Breast epithelium (tissue), 4 donors: ENCODE results near the gene UBE2O. TPM values are rescaled to one million over a fixed set of nuclear protein-coding genes. Genes with fewer than 3 reads are reported as not detected.

ENCODE experiments used
- DNase-seq, 2 donors: peaks; one replicate each; pipeline ENCODE4 v3.0.0-alpha.2; 2019; ENCODE audit warnings: low spot score in 2 of 2
- H3K27ac ChIP-seq, 2 donors: fragments of 200-600 bp; sonication (generic) in 1 of 2; one replicate each; pipeline ENCODE4 v1.5.1; 2016 to 2019; ENCODE audit warnings: mild to moderate bottlenecking in 1 of 2
- H3K27me3 ChIP-seq, 2 donors: fragments of 200-600 bp; sonication (generic) in 1 of 2; one replicate each; pipeline versions ENCODE4 v1.5.1 to v1.6.0; 2017 to 2019; ENCODE audit warnings: control low read depth in 1 of 2, mild to moderate bottlenecking in 1 of 2
- H3K36me3 ChIP-seq: fragments of 200-600 bp; one replicate; pipeline ENCODE4 v1.5.1; 2019
- H3K4me1 ChIP-seq, 2 donors: fragments of 200-600 bp; sonication (generic); one replicate each; pipeline ENCODE4 v1.5.1; 2016 to 2019; ENCODE audit warnings: control low read depth in 1 of 2
- H3K4me3 ChIP-seq, 3 donors: fragments of 200-600 bp; sonication (generic); 1 replicate in 2 of 3; 2 replicates in 1 of 3; pipeline ENCODE4 v1.5.1; 2016 to 2019; ENCODE audit warnings: mild to moderate bottlenecking in 3 of 3, moderate library complexity in 2 of 3
- H3K9me3 ChIP-seq, 2 donors: fragments of 200-600 bp; sonication (generic) in 1 of 2; one replicate each; pipeline ENCODE4 v1.5.1; 2016 to 2019; ENCODE audit warnings: control low read depth in 1 of 2
- CTCF ChIP-seq, 3 donors: fragments of 450-650 bp; IDR thresholded peaks; one replicate each; pipeline ENCODE4 v1.5.1; 2016 to 2017; ENCODE audit warnings: antibody characterized with exemption in 3 of 3, mild to moderate bottlenecking in 3 of 3, moderate library complexity in 3 of 3
- POLR2A ChIP-seq: fragments of 450-650 bp; IDR thresholded peaks from one replicate; pipeline ENCODE4 v1.6.1; 2016; ENCODE audit warnings: antibody characterized with exemption, mild to moderate bottlenecking, moderate library complexity
- POLR2AphosphoS5 ChIP-seq, 3 donors: sonication (generic); formaldehyde crosslinking; IDR thresholded peaks; one replicate each; pipeline ENCODE4 v1.6.1; 2017; ENCODE audit warnings: antibody characterized with exemption in 3 of 3
- intact Hi-C: fragments of 100-400 bp; cut with DNase I; formaldehyde crosslinking; loops from one replicate; pipeline ENCODE4 v1.15.1; 2023; ENCODE audit warnings: low total_unique reads
- total RNA-seq, 3 donors: library from RNA; depleted of rRNA; stranded (reverse); fragments of >200 nt; gene quantifications; one replicate each; pipeline ENCODE4 v1.1.0, GENCODE V29; 2016

The UBE2O gene
- total RNA-seq, 3 donors from 2014 or later, result 17.4 to 22.5 (median 17.7) TPM

- peaks cover 9 to 20% of the 10 kb centered on the region in 2 donors for H3K4me1 ChIP-seq
- no peaks in the 10 kb centered on the region for H3K9me3 ChIP-seq
- TF ChIP-seq POLR2A, result no peak
- TF ChIP-seq POLR2AphosphoS5 (IDR thresholded peaks at IDR 0.05), result no peak
- TF ChIP-seq CTCF (IDR thresholded peaks at IDR 0.05), result no peak
- H3K27ac ChIP-seq, result peak overlapping the region; percentile 73 to 81
- no peak for DNase-seq
- no peaks in the 10 kb centered on the region for H3K27me3 ChIP-seq
- peak overlapping the region; percentile 67 to 85 (median 71) for H3K4me3 ChIP-seq
- intact Hi-C loops, result no loop called here
- H3K36me3 ChIP-seq, result no peaks in the 10 kb centered on the region
These were observed 47.3 kb upstream of the UBE2O start for GRCh38 chr17:76500074-76500746.

- Histone ChIP-seq H3K4me1 (peaks cover 9 to 20% of the 10 kb centered on the region in 2 donors), H3K36me3 (no peaks in the 10 kb centered on the region), H3K27ac (peak overlapping the region; percentile 73 to 81), H3K4me3 (peak overlapping the region; percentile 67 to 85 (median 71)), H3K9me3 (no peaks in the 10 kb centered on the region), H3K27me3 (no peaks in the 10 kb centered on the region)
- TF ChIP-seq CTCF (IDR thresholded peaks at IDR 0.05) (no peak), POLR2A (no peak), POLR2AphosphoS5 (IDR thresholded peaks at IDR 0.05) (no peak)
- no peak for DNase-seq
- intact Hi-C loops, result no loop called here
These were observed 46.3 kb upstream of the UBE2O start for GRCh38 chr17:76499267-76499667.

- no peaks in the 10 kb centered on the region for H3K27me3 ChIP-seq
- intact Hi-C loops, result no loop called here
- H3K4me1 ChIP-seq, result peaks cover 9 to 20% of the 10 kb centered on the region in 2 donors
- no peak for TF ChIP-seq POLR2A
- TF ChIP-seq POLR2AphosphoS5 (IDR thresholded peaks at IDR 0.05), result no peak
- no peak for TF ChIP-seq CTCF (IDR thresholded peaks at IDR 0.05)
- peak overlapping the region; percentile 72 to 73 for H3K27ac ChIP-seq
- H3K4me3 ChIP-seq, result peak overlapping the region; percentile 49 to 71 (median 67)
- no peaks in the 10 kb centered on the region for H3K9me3 ChIP-seq
- no peaks in the 10 kb centered on the region for H3K36me3 ChIP-seq
- no peak for DNase-seq
These were observed 45.9 kb upstream of the UBE2O start for GRCh38 chr17:76498876-76499251.

GRCh38 chr17:76497979-76498875 lies 45.3 kb upstream of the UBE2O start:
- Histone ChIP-seq H3K4me1 (peaks cover 9 to 23% of the 10 kb centered on the region in 2 donors), H3K9me3 (no peaks in the 10 kb centered on the region), H3K4me3 (peak overlapping the region; percentile 10 to 49 (median 29)), H3K27me3 (no peaks in the 10 kb centered on the region), H3K36me3 (no peaks in the 10 kb centered on the region), H3K27ac (peak overlapping the region; percentile 68 to 72)
- intact Hi-C loops, result no loop called here
- TF ChIP-seq POLR2A, result no peak
- DNase-seq, result peak; percentile 65 to 74

GRCh38 chr17:76497699-76497978 lies 44.7 kb upstream of the UBE2O start:
- intact Hi-C loops, result no loop called here
- no peaks in the 10 kb centered on the region for H3K36me3 ChIP-seq
- peaks cover 9 to 27% of the 10 kb centered on the region in 2 donors for H3K4me1 ChIP-seq
- H3K9me3 ChIP-seq, result no peaks in the 10 kb centered on the region
- peak overlapping the region; percentile 10 to 49 (median 29) for H3K4me3 ChIP-seq
- H3K27ac ChIP-seq, result peak overlapping the region; percentile 68 to 72
- no peak for DNase-seq
- TF ChIP-seq POLR2AphosphoS5 (IDR thresholded peaks at IDR 0.05), result no peak
- TF ChIP-seq POLR2A, result no peak
- TF ChIP-seq CTCF (IDR thresholded peaks at IDR 0.05), result no peak
- H3K27me3 ChIP-seq, result no peaks in the 10 kb centered on the region
